Peyer's patch (tissue), 4 donors: ENCODE measurements around the gene ARHGEF19. TPM values are rescaled to one million over a fixed set of nuclear protein-coding genes. Genes with fewer than 3 reads are reported as not detected.
A peak's percentile ranks its signal among the peaks of the same experiment; 100 is the strongest.
"Not testable (repeated sequence)": the region's sequence is repeated elsewhere in the genome, so short reads cannot be mapped to it uniquely, and the experiment has no call there.

Source experiments
- DNase-seq, 3 donors: peaks; one replicate each; pipeline ENCODE4 v3.0.0-alpha.2; 2017 to 2019
- H3K27ac ChIP-seq, 4 donors: fragments of 200-600 bp; sonication (generic); one replicate each; pipeline ENCODE4 v1.5.1; 2016 to 2019
- H3K27me3 ChIP-seq, 2 donors: fragments of 200-600 bp; sonication (generic); one replicate each; pipeline ENCODE4 v1.5.1; 2019
- H3K36me3 ChIP-seq, 3 donors: fragments of 200-600 bp; sonication (generic); one replicate each; pipeline ENCODE4 v1.5.1; 2016 to 2019
- H3K4me1 ChIP-seq, 4 donors: fragments of 200-600 bp; sonication (generic); one replicate each; pipeline ENCODE4 v1.5.1; 2016 to 2019
- H3K4me3 ChIP-seq, 4 donors: fragments of 200-600 bp; sonication (generic); 1 replicate in 3 of 4; 2 replicates in 1 of 4; pipeline ENCODE4 v1.5.1; 2016 to 2019; ENCODE audit warnings: mild to moderate bottlenecking in 1 of 4
- H3K9me3 ChIP-seq, 4 donors: fragments of 200-600 bp; sonication (generic); one replicate each; pipeline ENCODE4 v1.5.1; 2016 to 2019; ENCODE audit warnings: mild to moderate bottlenecking in 1 of 4
- CTCF ChIP-seq, 6 experiments: fragments of 450-650 bp in 4 of 6; fragments of 200-600 bp in 2 of 6; sonication (generic) in 1 of 6; IDR thresholded peaks; one replicate each; pipeline ENCODE4 v1.5.1; 2017 to 2019; ENCODE audit warnings: antibody characterized with exemption in 6 of 6, mild to moderate bottlenecking in 3 of 6, moderate library complexity in 1 of 6
- POLR2A ChIP-seq, 2 donors: fragments of 450-650 bp; IDR thresholded peaks; one replicate each; pipeline ENCODE4 v1.5.1; 2017; ENCODE audit warnings: antibody characterized with exemption in 2 of 2, mild to moderate bottlenecking in 2 of 2, moderate library complexity in 2 of 2
- total RNA-seq, 4 donors: library from RNA; depleted of rRNA; stranded (reverse); fragments of >200 nt; gene quantifications; one replicate each; pipeline ENCODE4 v1.1.0, GENCODE V29; 2016

ARHGEF19 gene
- total RNA-seq, 4 donors from 2014 or later: 6.0 to 16.5 (median 7.3) TPM

GRCh38 chr1:16247441-16247840 lies 35.0 kb upstream of the ARHGEF19 start:
- Histone ChIP-seq H3K27me3 (no peaks in the 10 kb centered on the region), H3K27ac (peak overlapping the region in 1 of 4 donors; percentile 74), H3K4me1 (peaks cover 0 to 34% (median 2%) of the 10 kb centered on the region in 4 donors), H3K4me3 (no peak overlapping the region), H3K9me3 (no peaks in the 10 kb centered on the region), H3K36me3 (peaks cover 0 to 29% (median 0%) of the 10 kb centered on the region in 3 donors)
- DNase-seq: no peak
- no peak for TF ChIP-seq POLR2A (IDR thresholded peaks at IDR 0.05)
- no peak for TF ChIP-seq CTCF (IDR thresholded peaks at IDR 0.05)

GRCh38 chr1:16246961-16247360 lies 34.5 kb upstream of the ARHGEF19 start:
- no peak for TF ChIP-seq CTCF (IDR thresholded peaks at IDR 0.05)
- peaks cover 0 to 34% (median 2%) of the 10 kb centered on the region in 4 donors for H3K4me1 ChIP-seq
- H3K27ac ChIP-seq: no peak overlapping the region
- peak in 2 of 3 donors; percentile 6 to 9 for DNase-seq
- H3K9me3 ChIP-seq: no peaks in the 10 kb centered on the region
- no peak overlapping the region for H3K4me3 ChIP-seq
- peaks cover 0 to 24% (median 0%) of the 10 kb centered on the region in 3 donors for H3K36me3 ChIP-seq
- H3K27me3 ChIP-seq: no peaks in the 10 kb centered on the region

- not testable (repeated sequence) for H3K27ac ChIP-seq, H3K4me3 ChIP-seq, H3K9me3 ChIP-seq, DNase-seq, H3K27me3 ChIP-seq
- peaks cover 0 to 17% (median 0%) of the 10 kb centered on the region in 3 donors for H3K36me3 ChIP-seq
- H3K4me1 ChIP-seq: peaks cover 0 to 34% (median 2%) of the 10 kb centered on the region in 4 donors
Observed at GRCh38 chr1:16246239-16246638, 33.8 kb upstream of the ARHGEF19 start.

- TF ChIP-seq POLR2A (IDR thresholded peaks at IDR 0.05): no peak
- no peak for TF ChIP-seq CTCF (IDR thresholded peaks at IDR 0.05)
- H3K9me3 ChIP-seq: no peaks in the 10 kb centered on the region
Observed at GRCh38 chr1:16245476-16246196, 33.2 kb upstream of the ARHGEF19 start.

GRCh38 chr1:16244650-16245285 lies 32.3 kb upstream of the ARHGEF19 start:
- no peak overlapping the region for H3K4me3 ChIP-seq
- H3K36me3 ChIP-seq: peaks cover 0 to 8% (median 0%) of the 10 kb centered on the region in 3 donors
- peaks cover 0 to 28% (median 2%) of the 10 kb centered on the region in 4 donors for H3K4me1 ChIP-seq
- TF ChIP-seq POLR2A (IDR thresholded peaks at IDR 0.05) (no peak), CTCF (IDR thresholded peaks at IDR 0.05) (no peak)
- peak in 2 of 3 donors; percentile 4 to 29 for DNase-seq
- H3K9me3 ChIP-seq: no peaks in the 10 kb centered on the region
- no peak overlapping the region for H3K27ac ChIP-seq
- no peaks in the 10 kb centered on the region for H3K27me3 ChIP-seq

More at GRCh38 chr1:16245476-16246196, 33.2 kb upstream of the ARHGEF19 start:
- peak in 2 of 3 donors; percentile 6 to 36 for DNase-seq
- Histone ChIP-seq H3K27ac (no peak overlapping the region), H3K36me3 (peaks cover 0 to 11% (median 0%) of the 10 kb centered on the region in 3 donors), H3K27me3 (no peaks in the 10 kb centered on the region), H3K4me1 (peaks cover 0 to 34% (median 2%) of the 10 kb centered on the region in 4 donors), H3K4me3 (no peak overlapping the region)
